ENCODE data around the gene KLF18.

KLF18 gene

GRCh38 chr1:44089371-44090048 is 51.9 kb downstream of the KLF18 start:
- Histone ChIP-seq H3K4me3 (no peak overlapping the region), H3K27ac (no peak overlapping the region)

Measured in skin epidermis (tissue), 12 donors.